ENCODE measurements around the gene NBL1. TPM values are rescaled to one million over a fixed set of nuclear protein-coding genes. Genes with fewer than 3 reads are reported as not detected.

NBL1 gene
- total RNA-seq, 4 donors from 2014 or later: 54.1 to 222 (median 71.1) TPM

GRCh38 chr1:19689085-19689757 lies 45.1 kb downstream of the NBL1 start:
- no peaks in the 10 kb centered on the region for H3K36me3 ChIP-seq
- H3K4me1 ChIP-seq: no peaks in the 10 kb centered on the region
- H3K27me3 ChIP-seq: no peaks in the 10 kb centered on the region
- TF ChIP-seq POLR2A (IDR thresholded peaks at IDR 0.05) (no peak), CTCF (IDR thresholded peaks at IDR 0.05) (no peak)
- DNase-seq: no peak
- intact Hi-C loops (cut with DNase I; ENCODE audit: low total_unique reads): no loop called here
- H3K4me3 ChIP-seq: no peak overlapping the region
- no peak overlapping the region for H3K27ac ChIP-seq
- no peaks in the 10 kb centered on the region for H3K9me3 ChIP-seq

- H3K9me3 ChIP-seq: no peaks in the 10 kb centered on the region
- no peaks in the 10 kb centered on the region for H3K27me3 ChIP-seq
- H3K27ac ChIP-seq: no peak overlapping the region
- intact Hi-C loops (cut with DNase I; ENCODE audit: low total_unique reads): no loop called here
- no peaks in the 10 kb centered on the region for H3K36me3 ChIP-seq
- DNase-seq: no peak
- no peak overlapping the region for H3K4me3 ChIP-seq
- no peak for TF ChIP-seq CTCF (IDR thresholded peaks at IDR 0.05)
- TF ChIP-seq POLR2A (IDR thresholded peaks at IDR 0.05): no peak
- H3K4me1 ChIP-seq: no peaks in the 10 kb centered on the region
Measured at GRCh38 chr1:19689856-19690255, 45.7 kb downstream of the NBL1 start.

- H3K4me1 ChIP-seq: no peaks in the 10 kb centered on the region
- no peak for DNase-seq
- intact Hi-C loops (cut with DNase I; ENCODE audit: low total_unique reads): no loop called here
- no peak overlapping the region for H3K27ac ChIP-seq
- H3K9me3 ChIP-seq: no peaks in the 10 kb centered on the region
- no peak overlapping the region for H3K4me3 ChIP-seq
- no peaks in the 10 kb centered on the region for H3K27me3 ChIP-seq
- TF ChIP-seq POLR2A (IDR thresholded peaks at IDR 0.05) (no peak), CTCF (IDR thresholded peaks at IDR 0.05) (no peak)
- H3K36me3 ChIP-seq: no peaks in the 10 kb centered on the region
Measured at GRCh38 chr1:19690342-19690741, 46.2 kb downstream of the NBL1 start.

- Histone ChIP-seq H3K36me3 (no peaks in the 10 kb centered on the region), H3K9me3 (no peaks in the 10 kb centered on the region), H3K4me3 (no peak overlapping the region), H3K27me3 (no peaks in the 10 kb centered on the region), H3K27ac (no peak overlapping the region), H3K4me1 (no peaks in the 10 kb centered on the region)
- intact Hi-C loops (cut with DNase I; ENCODE audit: low total_unique reads): no loop called here
- TF ChIP-seq CTCF (IDR thresholded peaks at IDR 0.05) (no peak), POLR2A (IDR thresholded peaks at IDR 0.05) (no peak)
- DNase-seq: no peak
Measured at GRCh38 chr1:19694298-19694697, 50.2 kb downstream of the NBL1 start.

- no peak overlapping the region for H3K4me3 ChIP-seq
- H3K27ac ChIP-seq: no peak overlapping the region
- no peaks in the 10 kb centered on the region for H3K4me1 ChIP-seq
- DNase-seq: no peak
- no peak for TF ChIP-seq POLR2A (IDR thresholded peaks at IDR 0.05)
- no peak for TF ChIP-seq CTCF (IDR thresholded peaks at IDR 0.05)
- H3K27me3 ChIP-seq: no peaks in the 10 kb centered on the region
- no peaks in the 10 kb centered on the region for H3K9me3 ChIP-seq
- H3K36me3 ChIP-seq: no peaks in the 10 kb centered on the region
- intact Hi-C loops (cut with DNase I; ENCODE audit: low total_unique reads): no loop called here
Measured at GRCh38 chr1:19695772-19696171, 51.7 kb downstream of the NBL1 start.
